PFSK-1 (cell line): ENCODE data around the gene BRI3.

Source experiments
- FOXP2 ChIP-seq: optimal IDR thresholded peaks from 2 replicates; pipeline ENCODE3; 2011; ENCODE audit warnings: borderline replicate concordance, control low read depth, inconsistent platforms; ENCODE audit not compliant: insufficient read depth; ENCODE audit errors: extremely low read length, extremely low read depth
- POLR2AphosphoS5 ChIP-seq: IDR thresholded peaks from 2 replicates; pipeline ENCODE4 v1.6.1; 2012; ENCODE audit warnings: low read depth, mild to moderate bottlenecking, control low read depth, low read length, moderate library complexity
- REST ChIP-seq, 2 experiments: IDR thresholded peaks; 2 replicates each; pipeline versions ENCODE4 v1.6.1 to v1.8.0; 2011 to 2012; ENCODE audit warnings: low read depth in 2 of 2, low read length in 2 of 2, control low read depth in 1 of 2, inconsistent platforms in 1 of 2, mild to moderate bottlenecking in 1 of 2, moderate library complexity in 1 of 2; ENCODE audit not compliant: insufficient read depth in 1 of 2
- SIN3A ChIP-seq: IDR thresholded peaks from 2 replicates; pipeline ENCODE4 v1.6.1; 2012; ENCODE audit warnings: mild to moderate bottlenecking, low read length, moderate library complexity, borderline replicate concordance; ENCODE audit not compliant: insufficient read depth
- TAF1 ChIP-seq: IDR thresholded peaks from 2 replicates; pipeline ENCODE4 v1.6.1; 2012; ENCODE audit warnings: low read length, control low read depth, borderline replicate concordance; ENCODE audit not compliant: insufficient read depth

Gene BRI3

GRCh38 chr7:98276241-98276761 lies 5.2 kb upstream of the BRI3 start:
- TF ChIP-seq TAF1, result no peak

- TF ChIP-seq SIN3A (no peak), REST (IDR thresholded peaks at IDR 0.05; ENCODE audit: insufficient read depth in 1 of 2, low read depth in 2 of 2, low read length in 2 of 2) (no peak), FOXP2 (no peak), TAF1 (no peak), POLR2AphosphoS5 (no peak)
Measured at GRCh38 chr7:98278408-98278807, 3.1 kb upstream of the BRI3 start.

- TF ChIP-seq POLR2AphosphoS5 (no peak), SIN3A (no peak), REST (IDR thresholded peaks at IDR 0.05; ENCODE audit: insufficient read depth in 1 of 2, low read depth in 2 of 2, low read length in 2 of 2) (no peak), FOXP2 (no peak), TAF1 (no peak)
Measured at GRCh38 chr7:98278936-98279335, 2.5 kb upstream of the BRI3 start.

GRCh38 chr7:98280296-98280695 lies 1.2 kb upstream of the BRI3 start:
- TF ChIP-seq SIN3A (no peak), FOXP2 (no peak), TAF1 (no peak), REST (IDR thresholded peaks at IDR 0.05; ENCODE audit: insufficient read depth in 1 of 2, low read depth in 2 of 2, low read length in 2 of 2) (no peak), POLR2AphosphoS5 (no peak)

GRCh38 chr7:98281757-98282606 lies 496 bp downstream of the BRI3 start:
- TF ChIP-seq SIN3A, result no peak

GRCh38 chr7:98282703-98283102 lies 1.2 kb downstream of the BRI3 start:
- TF ChIP-seq POLR2AphosphoS5, result no peak
